Cardiac fibroblast (primary cell): ENCODE results near the gene CRYBA4.

Experiments used
- DNase-seq, 2 donors: peaks; one replicate each; pipeline versions ENCODE4 v3.0.0 to v3.0.0-alpha.2; 2010; ENCODE audit warnings: low read depth in 2 of 2
- H3K4me3 ChIP-seq, 2 donors: replicated peaks in 1 of 2; 1 replicate in 1 of 2; 2 replicates in 1 of 2; pipeline ENCODE4 v1.5.1; 2011; ENCODE audit warnings: low read depth in 2 of 2, low read length in 2 of 2, mild to moderate bottlenecking in 2 of 2, moderate library complexity in 1 of 2
- TF ChIP-seq, protein P1 (sequence below): IDR thresholded peaks from one replicate; pipeline ENCODE4 v1.5.1; 2011; ENCODE audit warnings: low read depth, mild to moderate bottlenecking, low read length, inconsistent platforms

CRYBA4 gene

GRCh38 chr22:26587991-26588613, 33.7 kb upstream of the CRYBA4 start:
- peak; percentile 34 to 63 for DNase-seq
- TF ChIP-seq, protein P1, sequence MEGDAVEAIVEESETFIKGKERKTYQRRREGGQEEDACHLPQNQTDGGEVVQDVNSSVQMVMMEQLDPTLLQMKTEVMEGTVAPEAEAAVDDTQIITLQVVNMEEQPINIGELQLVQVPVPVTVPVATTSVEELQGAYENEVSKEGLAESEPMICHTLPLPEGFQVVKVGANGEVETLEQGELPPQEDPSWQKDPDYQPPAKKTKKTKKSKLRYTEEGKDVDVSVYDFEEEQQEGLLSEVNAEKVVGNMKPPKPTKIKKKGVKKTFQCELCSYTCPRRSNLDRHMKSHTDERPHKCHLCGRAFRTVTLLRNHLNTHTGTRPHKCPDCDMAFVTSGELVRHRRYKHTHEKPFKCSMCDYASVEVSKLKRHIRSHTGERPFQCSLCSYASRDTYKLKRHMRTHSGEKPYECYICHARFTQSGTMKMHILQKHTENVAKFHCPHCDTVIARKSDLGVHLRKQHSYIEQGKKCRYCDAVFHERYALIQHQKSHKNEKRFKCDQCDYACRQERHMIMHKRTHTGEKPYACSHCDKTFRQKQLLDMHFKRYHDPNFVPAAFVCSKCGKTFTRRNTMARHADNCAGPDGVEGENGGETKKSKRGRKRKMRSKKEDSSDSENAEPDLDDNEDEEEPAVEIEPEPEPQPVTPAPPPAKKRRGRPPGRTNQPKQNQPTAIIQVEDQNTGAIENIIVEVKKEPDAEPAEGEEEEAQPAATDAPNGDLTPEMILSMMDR: no peak
- H3K4me3 ChIP-seq: no peak overlapping the region

GRCh38 chr22:26588729-26589366, 32.9 kb upstream of the CRYBA4 start:
- no peak for DNase-seq
- H3K4me3 ChIP-seq: peak overlapping the region; percentile 77 to 80
- TF ChIP-seq, protein P1: no peak

DNA sequence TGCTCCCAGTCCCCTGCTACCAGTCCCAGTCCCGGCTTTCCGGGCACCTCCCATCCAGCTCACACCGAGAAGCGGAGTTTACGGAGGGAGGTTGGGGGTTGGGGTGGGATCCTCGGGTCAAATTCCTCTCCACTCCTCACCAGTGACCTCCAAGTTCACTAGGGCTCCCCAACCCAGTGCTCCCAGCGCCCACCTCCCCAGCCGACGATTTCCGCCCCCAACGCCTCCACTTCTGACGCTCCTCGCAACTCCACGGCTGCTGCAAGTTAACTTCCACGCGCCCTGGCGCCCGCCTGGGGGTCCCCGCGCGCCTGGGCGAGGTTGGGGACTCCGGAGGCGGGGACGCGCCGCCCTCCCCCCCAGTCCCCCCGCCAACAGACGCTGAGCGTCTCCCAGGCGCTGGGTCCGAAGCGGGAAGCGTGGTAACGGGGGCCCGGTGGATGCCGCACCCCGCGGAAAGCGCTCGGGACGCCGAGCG, 32.4 kb upstream of the CRYBA4 start:
- DNase-seq: peak; percentile 23 to 25
- peak overlapping the region; percentile 77 to 80 for H3K4me3 ChIP-seq
- TF ChIP-seq, protein P1: no peak

- TF ChIP-seq, protein P1: no peak
- peak; percentile 68 to 80 for DNase-seq
- peak within 1 kb of the TSS; percentile 77 to 80 for H3K4me3 ChIP-seq
Observed at GRCh38 chr22:26589845-26590736, 31.7 kb upstream of the CRYBA4 start, which contains the start of gene TPST2. Gene TPST2 (minus strand): TSS chr22:26590132. CDS start chr22:26541630, 48,502 bp downstream.

GRCh38 chr22:26592421-26592891, 29.3 kb upstream of the CRYBA4 start:
- DNase-seq: no peak
- TF ChIP-seq, protein P1: no peak
- H3K4me3 ChIP-seq: no peak overlapping the region

DNA sequence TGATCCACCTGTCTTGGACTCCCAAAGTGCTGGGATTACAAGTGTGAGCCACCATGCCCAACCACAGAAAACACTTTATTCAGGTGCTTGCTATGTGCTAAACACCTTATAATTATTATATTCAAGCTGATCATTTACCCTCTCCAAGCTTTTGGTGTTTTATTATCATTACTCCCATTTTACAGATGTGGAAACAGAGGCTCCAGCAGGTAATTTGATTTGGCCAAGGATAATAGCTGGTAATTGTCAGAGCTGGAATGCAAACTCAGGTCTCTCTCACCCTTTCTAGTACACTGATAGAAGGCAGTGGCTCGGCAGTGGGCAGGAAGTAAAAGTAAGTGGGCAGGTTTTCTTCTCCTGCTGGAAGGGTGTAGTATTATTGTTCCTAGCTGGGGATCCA, 28.0 kb upstream of the CRYBA4 start:
- H3K4me3 ChIP-seq: no peak overlapping the region
- TF ChIP-seq, protein P1: no peak
- no peak for DNase-seq
